Loucy (cell line): Measurements from ENCODE around the gene FGF14.

Source experiments
- EZH2phosphoT487 ChIP-seq: fragments of 200-600 bp; IDR thresholded peaks from 2 replicates; pipeline ENCODE4 v1.6.1; 2018; ENCODE audit warnings: antibody characterized with exemption, mild to moderate bottlenecking, moderate library complexity, borderline replicate concordance
- TF ChIP-seq, protein P1 (sequence below): fragments of 200-600 bp; sonication (generic); conservative IDR thresholded peaks from 2 replicates; pipeline ENCODE4 v1.5.1; 2014; ENCODE audit warnings: mild to moderate bottlenecking, antibody characterized with exemption, low read length

DNA sequence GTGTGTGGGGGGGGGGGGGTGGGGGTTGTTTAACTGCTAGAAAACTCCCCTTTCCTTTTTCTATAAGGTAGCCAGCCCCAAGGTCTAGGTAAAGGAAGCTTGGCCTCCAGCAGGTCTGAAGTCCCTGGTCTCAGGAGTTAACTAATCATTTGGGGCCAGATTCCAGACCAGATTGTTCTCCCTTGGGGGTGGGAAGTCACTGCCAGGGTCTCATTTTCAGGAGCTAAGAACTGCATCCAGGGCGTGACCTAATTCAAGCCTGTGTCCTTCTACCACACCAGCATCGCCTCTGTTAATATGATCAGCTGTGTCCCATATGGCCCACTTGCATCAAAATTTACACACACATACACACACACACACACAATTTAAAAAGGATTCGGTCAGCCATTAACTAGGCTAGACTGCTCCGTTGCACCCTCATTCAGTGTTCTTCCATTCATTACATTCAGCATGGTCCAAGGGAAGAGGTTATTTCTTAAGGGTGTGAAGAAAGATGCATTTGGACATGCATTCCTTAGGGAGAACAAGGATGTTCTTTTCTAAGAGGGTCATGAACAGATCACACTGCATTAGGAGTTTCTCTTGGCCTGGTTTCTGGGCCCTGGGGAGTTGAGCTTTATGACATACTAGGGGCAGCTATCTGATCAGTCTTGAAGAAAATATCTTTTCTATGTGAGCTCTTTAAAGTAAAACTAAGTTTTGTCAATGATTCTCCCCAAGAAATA, 91.0 kb downstream of the FGF14 start:
- TF ChIP-seq, protein P1, sequence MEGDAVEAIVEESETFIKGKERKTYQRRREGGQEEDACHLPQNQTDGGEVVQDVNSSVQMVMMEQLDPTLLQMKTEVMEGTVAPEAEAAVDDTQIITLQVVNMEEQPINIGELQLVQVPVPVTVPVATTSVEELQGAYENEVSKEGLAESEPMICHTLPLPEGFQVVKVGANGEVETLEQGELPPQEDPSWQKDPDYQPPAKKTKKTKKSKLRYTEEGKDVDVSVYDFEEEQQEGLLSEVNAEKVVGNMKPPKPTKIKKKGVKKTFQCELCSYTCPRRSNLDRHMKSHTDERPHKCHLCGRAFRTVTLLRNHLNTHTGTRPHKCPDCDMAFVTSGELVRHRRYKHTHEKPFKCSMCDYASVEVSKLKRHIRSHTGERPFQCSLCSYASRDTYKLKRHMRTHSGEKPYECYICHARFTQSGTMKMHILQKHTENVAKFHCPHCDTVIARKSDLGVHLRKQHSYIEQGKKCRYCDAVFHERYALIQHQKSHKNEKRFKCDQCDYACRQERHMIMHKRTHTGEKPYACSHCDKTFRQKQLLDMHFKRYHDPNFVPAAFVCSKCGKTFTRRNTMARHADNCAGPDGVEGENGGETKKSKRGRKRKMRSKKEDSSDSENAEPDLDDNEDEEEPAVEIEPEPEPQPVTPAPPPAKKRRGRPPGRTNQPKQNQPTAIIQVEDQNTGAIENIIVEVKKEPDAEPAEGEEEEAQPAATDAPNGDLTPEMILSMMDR, result no peak
- no peak for TF ChIP-seq EZH2phosphoT487
